Liver (tissue), 3 donors: ENCODE results near the gene LGALS8.

Source experiments
- EGR1 ChIP-seq, 2 donors: IDR thresholded peaks; 2 replicates each; pipeline ENCODE4 v1.6.1; 2016 to 2018; ENCODE audit warnings: antibody characterized with exemption in 2 of 2, low read depth in 2 of 2
- JUND ChIP-seq, 2 donors: IDR thresholded peaks; 2 replicates each; pipeline ENCODE4 v1.6.1; 2016; ENCODE audit warnings: antibody characterized with exemption in 2 of 2
- NR2F2 ChIP-seq: IDR thresholded peaks from 2 replicates; pipeline ENCODE4 v1.6.1; 2016; ENCODE audit warnings: antibody characterized with exemption
- RAD21 ChIP-seq, 2 donors: IDR thresholded peaks; 2 replicates each; pipeline ENCODE4 v1.6.1; 2016; ENCODE audit warnings: antibody characterized with exemption in 2 of 2, mild to moderate bottlenecking in 2 of 2
- RXRA ChIP-seq, 2 donors: IDR thresholded peaks; 2 replicates each; pipeline ENCODE4 v1.6.1; 2017 to 2018; ENCODE audit warnings: antibody characterized with exemption in 2 of 2, mild to moderate bottlenecking in 1 of 2
- TAF1 ChIP-seq: conservative IDR thresholded peaks from 2 replicates; pipeline ENCODE4 v1.6.1; 2016; ENCODE audit warnings: antibody characterized with exemption, mild to moderate bottlenecking
- TF ChIP-seq, protein P1 (sequence below): fragments of 150-350 bp; IDR thresholded peaks from 2 replicates; pipeline ENCODE4 v1.5.1; 2017; ENCODE audit warnings: improper control_type of control experiment, low read depth, low read length; ENCODE audit not compliant: missing input control
- TF ChIP-seq, protein P2 (sequence below): IDR thresholded peaks from 2 replicates; pipeline ENCODE4 v1.6.1; 2016; ENCODE audit warnings: antibody characterized with exemption
- donor health status: healthy.
- donor health status: healthy.

DNA sequence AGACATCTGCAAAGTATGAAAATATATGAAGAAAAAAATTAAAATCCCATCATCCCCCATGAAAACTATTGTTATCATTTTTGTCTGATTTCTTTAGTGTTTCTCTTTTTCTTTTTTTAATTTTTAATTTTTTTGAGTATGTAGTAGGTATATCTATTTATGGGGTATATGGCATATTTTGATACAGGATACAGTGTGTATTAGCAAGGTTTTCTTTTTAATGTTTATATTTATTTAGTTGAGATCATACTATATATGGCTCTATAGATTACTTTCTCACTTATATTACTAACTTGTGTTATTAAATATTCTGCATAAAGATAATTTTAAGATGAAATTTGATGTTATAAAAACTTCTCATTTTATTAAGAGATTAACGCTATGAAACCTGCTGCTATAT, 11.4 kb downstream of the LGALS8 start:
- TF ChIP-seq TAF1 (no peak), RXRA (IDR thresholded peaks at IDR 0.05) (no peak), EGR1 (IDR thresholded peaks at IDR 0.05; ENCODE audit: low read depth in 2 of 2) (no peak), NR2F2 (no peak), RAD21 (IDR thresholded peaks at IDR 0.05) (no peak), JUND (IDR thresholded peaks at IDR 0.05) (no peak)
- TF ChIP-seq, protein P1, sequence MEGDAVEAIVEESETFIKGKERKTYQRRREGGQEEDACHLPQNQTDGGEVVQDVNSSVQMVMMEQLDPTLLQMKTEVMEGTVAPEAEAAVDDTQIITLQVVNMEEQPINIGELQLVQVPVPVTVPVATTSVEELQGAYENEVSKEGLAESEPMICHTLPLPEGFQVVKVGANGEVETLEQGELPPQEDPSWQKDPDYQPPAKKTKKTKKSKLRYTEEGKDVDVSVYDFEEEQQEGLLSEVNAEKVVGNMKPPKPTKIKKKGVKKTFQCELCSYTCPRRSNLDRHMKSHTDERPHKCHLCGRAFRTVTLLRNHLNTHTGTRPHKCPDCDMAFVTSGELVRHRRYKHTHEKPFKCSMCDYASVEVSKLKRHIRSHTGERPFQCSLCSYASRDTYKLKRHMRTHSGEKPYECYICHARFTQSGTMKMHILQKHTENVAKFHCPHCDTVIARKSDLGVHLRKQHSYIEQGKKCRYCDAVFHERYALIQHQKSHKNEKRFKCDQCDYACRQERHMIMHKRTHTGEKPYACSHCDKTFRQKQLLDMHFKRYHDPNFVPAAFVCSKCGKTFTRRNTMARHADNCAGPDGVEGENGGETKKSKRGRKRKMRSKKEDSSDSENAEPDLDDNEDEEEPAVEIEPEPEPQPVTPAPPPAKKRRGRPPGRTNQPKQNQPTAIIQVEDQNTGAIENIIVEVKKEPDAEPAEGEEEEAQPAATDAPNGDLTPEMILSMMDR, result no peak
- TF ChIP-seq, protein P2, sequence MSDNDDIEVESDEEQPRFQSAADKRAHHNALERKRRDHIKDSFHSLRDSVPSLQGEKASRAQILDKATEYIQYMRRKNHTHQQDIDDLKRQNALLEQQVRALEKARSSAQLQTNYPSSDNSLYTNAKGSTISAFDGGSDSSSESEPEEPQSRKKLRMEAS, result no peak
